IMR-90 (cell line): ENCODE results near the gene LINS1. TPM values are rescaled to one million over a fixed set of nuclear protein-coding genes. Genes with fewer than 3 reads are reported as not detected.

Experiments
- ATAC-seq: fragments of 200-7000 bp; cut with Tn5 transposase; 2 replicates; pipeline ENCODE4 v1.9.1; 2020; ENCODE audit warnings: low read depth, mild to moderate bottlenecking, moderate library complexity
- BruUV-seq: library from RNA; stranded (reverse); fragments of 400-500 nt; replicated peaks from 2 replicates; lab custom pipeline; 2021; lab: Mats Ljungman, UMichigan
- CTCF ChIA-PET: fragments of 300-600 bp; formaldehyde crosslinking; extraction: SDS; loops from one replicate; lab custom pipeline; 2021; ENCODE audit warnings: antibody characterized with exemption; lab: Yijun Ruan, JAX
- POLR2A ChIA-PET: fragments of 300-600 bp; sonication (Branson Sonifier 250); formaldehyde crosslinking; loops from one replicate; lab custom pipeline; 2022; ENCODE audit warnings: antibody characterized with exemption; ENCODE audit not compliant: unreplicated experiment; lab: Charles Lee
- DNase-seq: peaks from one replicate; pipeline ENCODE4 v3.0.0; 2013
- H2AFZ ChIP-seq: replicated peaks from 2 replicates; pipeline ENCODE3; 2013; ENCODE audit warnings: low read length, mild to moderate bottlenecking; ENCODE audit not compliant: poor library complexity
- H2AK5ac ChIP-seq: 2 replicates; pipeline ENCODE4 v1.6.1; 2013; ENCODE audit warnings: low read depth, low read length, inconsistent platforms
- H2AK9ac ChIP-seq: replicated peaks from 2 replicates; pipeline ENCODE3; 2013; ENCODE audit warnings: mild to moderate bottlenecking, low read depth, low read length, moderate library complexity; ENCODE audit not compliant: poor library complexity
- H2BK120ac ChIP-seq: 2 replicates; pipeline ENCODE4 v1.6.1; 2013; ENCODE audit warnings: low read depth, low read length, inconsistent platforms
- H2BK15ac ChIP-seq: 3 replicates; pipeline ENCODE4 v1.6.1; 2013; ENCODE audit warnings: low read depth, low read length, inconsistent platforms
- H2BK20ac ChIP-seq: 2 replicates; pipeline ENCODE4 v1.6.1; 2013; ENCODE audit warnings: low read depth, mild to moderate bottlenecking, inconsistent platforms, low read length, moderate library complexity
- H2BK5ac ChIP-seq: 2 replicates; pipeline ENCODE4 v1.6.1; 2013; ENCODE audit warnings: mild to moderate bottlenecking, low read depth, low read length, inconsistent platforms; ENCODE audit not compliant: poor library complexity, severe bottlenecking
- H3K14ac ChIP-seq: replicated peaks from 2 replicates; pipeline ENCODE4 v1.6.1; 2013; ENCODE audit warnings: low read depth, low read length, inconsistent platforms
- H3K18ac ChIP-seq: 2 replicates; pipeline ENCODE4 v1.6.1; 2013; ENCODE audit warnings: low read depth, low read length, control low read depth
- H3K23ac ChIP-seq: 2 replicates; pipeline ENCODE4 v1.6.1; 2013; ENCODE audit warnings: low read depth, low read length, inconsistent platforms
- H3K27ac ChIP-seq: 2 replicates; pipeline ENCODE4 v1.5.1; 2013; ENCODE audit warnings: mild to moderate bottlenecking, control low read depth, low read length; ENCODE audit not compliant: insufficient read depth
- H3K27me3 ChIP-seq: 2 replicates; pipeline ENCODE4 v1.6.1; 2013; ENCODE audit warnings: low read length; ENCODE audit not compliant: control insufficient read depth, insufficient read depth
- H3K36me3 ChIP-seq: 2 replicates; pipeline ENCODE4 v1.6.1; 2013; ENCODE audit warnings: low read length, mixed read lengths; ENCODE audit not compliant: control insufficient read depth, insufficient read depth
- H3K4ac ChIP-seq: 2 replicates; pipeline ENCODE4 v1.6.1; 2013; ENCODE audit warnings: low read depth, low read length, inconsistent platforms
- H3K4me1 ChIP-seq: 2 replicates; pipeline ENCODE4 v1.6.1; 2013; ENCODE audit warnings: low read length, mixed read lengths; ENCODE audit not compliant: control insufficient read depth, insufficient read depth
- H3K4me2 ChIP-seq: 2 replicates; pipeline ENCODE4 v1.6.1; 2013; ENCODE audit warnings: low read depth, mild to moderate bottlenecking, control low read depth, low read length, moderate library complexity
- H3K4me3 ChIP-seq: 2 replicates; pipeline ENCODE4 v1.5.1; 2013; ENCODE audit warnings: low read depth, mild to moderate bottlenecking, control low read depth, low read length, moderate library complexity; ENCODE audit not compliant: insufficient read depth
- H3K56ac ChIP-seq: 2 replicates; pipeline ENCODE4 v1.6.1; 2013; ENCODE audit warnings: low read length, inconsistent platforms; ENCODE audit not compliant: insufficient read depth; ENCODE audit errors: extremely low read depth
- H3K79me1 ChIP-seq, 2 experiments: 2 replicates each; pipeline ENCODE4 v1.6.1; 2013; ENCODE audit warnings: low read length in 2 of 2, inconsistent platforms in 1 of 2, low read depth in 1 of 2
- H3K9ac ChIP-seq: 2 replicates; pipeline ENCODE4 v1.6.1; 2013; ENCODE audit warnings: low read depth, low read length, control low read depth
- H3K9me1 ChIP-seq: 2 replicates; pipeline ENCODE4 v1.6.1; 2013; ENCODE audit warnings: low read length, inconsistent platforms; ENCODE audit not compliant: insufficient read depth
- H3K9me3 ChIP-seq: 2 replicates; pipeline ENCODE4 v1.6.1; 2013; ENCODE audit warnings: low read length; ENCODE audit not compliant: control insufficient read depth, insufficient read depth
- H4K20me1 ChIP-seq: 2 replicates; pipeline ENCODE4 v1.6.1; 2013; ENCODE audit warnings: low read length, inconsistent platforms; ENCODE audit not compliant: insufficient read depth
- H4K5ac ChIP-seq: 2 replicates; pipeline ENCODE4 v1.6.1; 2013; ENCODE audit warnings: mild to moderate bottlenecking, low read depth, low read length, control low read depth
- H4K8ac ChIP-seq, 2 experiments: 2 replicates each; pipeline ENCODE4 v1.6.1; 2013; ENCODE audit warnings: low read depth in 2 of 2, low read length in 2 of 2, control low read depth in 1 of 2, inconsistent platforms in 1 of 2
- H4K91ac ChIP-seq: 2 replicates; pipeline ENCODE4 v1.6.1; 2013; ENCODE audit warnings: low read depth, low read length, inconsistent platforms; ENCODE audit not compliant: insufficient read depth
- CEBPB ChIP-seq: IDR thresholded peaks from 2 replicates; pipeline ENCODE4 v1.6.1; 2012; ENCODE audit warnings: low read depth, low read length, improper control_type of control experiment
- FOS ChIP-seq: fragments of 150-350 bp; IDR thresholded peaks from 2 replicates; pipeline ENCODE4 v1.6.1; 2016; ENCODE audit warnings: low read depth, low read length
- MAZ ChIP-seq: IDR thresholded peaks from 2 replicates; pipeline ENCODE4 v1.6.1; 2012; ENCODE audit warnings: low read depth, mild to moderate bottlenecking, low read length, improper control_type of control experiment, moderate library complexity, borderline replicate concordance
- NFE2L2 ChIP-seq: fragments of 150-350 bp; IDR thresholded peaks from 2 replicates; pipeline ENCODE4 v1.6.1; 2016; ENCODE audit warnings: low read depth, mild to moderate bottlenecking, low read length
- RFX5 ChIP-seq: IDR thresholded peaks from 2 replicates; pipeline ENCODE4 v1.8.0; 2012; ENCODE audit warnings: low read depth, mild to moderate bottlenecking, low read length, moderate library complexity
- WGBS, 2 experiments: methylation state at CpG; one replicate each; pipeline versions ENCODE4 v1.1.5 to v1.1.7; 2013; ENCODE audit warnings: missing lambda C conversion rate in 2 of 2; ENCODE audit not compliant: insufficient read length in 1 of 2; ENCODE audit errors: extremely low coverage in 2 of 2; 5-methylcytosine and 5-hydroxymethylcytosine counted together
- dilution Hi-C: fragments of 300-500 bp; cut with HindIII; formaldehyde crosslinking; loops from one replicate; pipeline ENCODE4 v1.14.3; 2018; ENCODE audit warnings: low sequenced_read_pairs; ENCODE audit not compliant: unreplicated experiment
- in situ Hi-C: fragments of 300-500 bp; cut with MboI; formaldehyde crosslinking; loops from 3 replicates; pipeline ENCODE4 v1.14.3; 2019; ENCODE audit warnings: low sequenced_read_pairs, inconsistent platforms, mixed read lengths
- intact Hi-C: fragments of 100-400 bp; cut with micrococcal nuclease; formaldehyde crosslinking; loops from 2 replicates; pipeline ENCODE4 v1.10.0; 2022
- microRNA-seq, 2 experiments: library from miRNA; stranded (forward) in 1 of 2; unstranded in 1 of 2; fragments of 10-50 nt in 1 of 2; fragments of <30 nt in 1 of 2; gene quantifications in 1 of 2; microRNA quantifications in 1 of 2; one replicate each; pipeline versions ENCODE3 to v1.1.0; 2013 to 2020; ENCODE audit not compliant: insufficient read depth in 1 of 2, insufficient read length in 1 of 2, unreplicated experiment in 1 of 2
- polyA plus RNA-seq, 3 experiments: library from polyadenylated mRNA; depleted of rRNA; stranded (reverse); fragments of >200 nt; gene quantifications; 2 replicates each; pipeline ENCODE4 v1.2.3, GENCODE V29; 2012; ENCODE audit warnings: low replicate concordance in 1 of 3
- small RNA-seq, 5 experiments: library from RNA; depleted of rRNA; stranded (forward); fragments of <200 nt; gene quantifications; one replicate each; pipeline ENCODE3, GENCODE V24; 2012
- total RNA-seq: library from RNA; depleted of rRNA; stranded (reverse); fragments of >200 nt; gene quantifications from 2 replicates; pipeline ENCODE4 v1.2.3, GENCODE V29; 2012; rRNA removed
- TF ChIP-seq, protein P1 (sequence below): fragments of 150-350 bp; IDR thresholded peaks from 2 replicates; pipeline ENCODE4 v1.6.1; 2017; ENCODE audit warnings: mild to moderate bottlenecking, antibody characterized with exemption, low read length, low read depth

The LINS1 gene
- total and polyA plus RNA-seq, 2 of the 4 experiments (the other 2 are of a cell fraction), result 6.9 to 10.6 TPM

- Histone ChIP-seq H3K56ac (no peak overlapping the region), H3K4me2 (no peak overlapping the region), H2AK9ac (no peak overlapping the region), H2AFZ (no peak overlapping the region), H2AK5ac (no peak overlapping the region), H3K27ac (no peak overlapping the region), H4K91ac (no peak overlapping the region), H4K8ac (no peak overlapping the region), H2BK120ac (no peak overlapping the region), H3K27me3 (no peaks in the 10 kb centered on the region), H3K9ac (no peak overlapping the region), H2BK5ac (no peak overlapping the region), H3K4me1 (no peaks in the 10 kb centered on the region), H2BK15ac (no peak overlapping the region), H4K5ac (no peak overlapping the region), H3K79me1 (no peaks in the 10 kb centered on the region), H3K4me3 (no peak overlapping the region), H3K36me3 (no peaks in the 10 kb centered on the region), H3K14ac (no peak overlapping the region), H3K23ac (no peak overlapping the region), H3K18ac (no peak overlapping the region), H4K20me1 (no peaks in the 10 kb centered on the region), H3K9me3 (no peaks in the 10 kb centered on the region), H2BK20ac (no peak overlapping the region), H3K4ac (no peak overlapping the region), H3K9me1 (no peaks in the 10 kb centered on the region)
- ChIA-PET CTCF (no interaction called here), POLR2A (no interaction called here)
- DNase-seq (no peak), ATAC-seq (no peak)
- intact Hi-C loops, result no loop called here
- no CpG with 5 or more reads among the region's 3 CpGs for WGBS, 2 experiments
- BruUV-seq, result no TSS peak
- in situ Hi-C loops, result no loop called here
- dilution Hi-C loops, result no loop called here
- no peak for TF ChIP-seq MAZ
- TF ChIP-seq, protein P1, sequence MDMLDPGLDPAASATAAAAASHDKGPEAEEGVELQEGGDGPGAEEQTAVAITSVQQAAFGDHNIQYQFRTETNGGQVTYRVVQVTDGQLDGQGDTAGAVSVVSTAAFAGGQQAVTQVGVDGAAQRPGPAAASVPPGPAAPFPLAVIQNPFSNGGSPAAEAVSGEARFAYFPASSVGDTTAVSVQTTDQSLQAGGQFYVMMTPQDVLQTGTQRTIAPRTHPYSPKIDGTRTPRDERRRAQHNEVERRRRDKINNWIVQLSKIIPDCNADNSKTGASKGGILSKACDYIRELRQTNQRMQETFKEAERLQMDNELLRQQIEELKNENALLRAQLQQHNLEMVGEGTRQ, result no peak
- no peak for TF ChIP-seq RFX5
- no peak for TF ChIP-seq FOS
- no peak for TF ChIP-seq NFE2L2
- no peak for TF ChIP-seq CEBPB
Observed at GRCh38 chr15:100517846-100518245, 84.1 kb downstream of the LINS1 start.

Small RNAs within 50 kb of the gene (microRNA-seq; reads per million reads assigned to microRNA genes)
- gene RF00019 (ENCODE audit: insufficient read depth, insufficient read length), result not detected
- not detected for gene RNU6-181P (ENCODE audit: insufficient read depth, insufficient read length)
- gene RNU6-322P (ENCODE audit: insufficient read depth, insufficient read length), result not detected

Small RNAs within 50 kb of the gene (small RNA-seq; reads per million reads assigned to genes)
- 0 reads per million in 5 experiments for gene RF00019
- gene RNU6-181P, result 0 to 1.2 (median 0) reads per million in 5 experiments
- 0 reads per million in 5 experiments for gene RNU6-322P

Other genes with a start within 250 kb of the LINS1 start
- gene CERS3, start 73.2 kb downstream of the LINS1 start, total RNA-seq, result not detected in 2 replicates
- not detected in 2 replicates for gene CERS3, start 73.2 kb downstream of the LINS1 start, polyA plus RNA-seq (2012; rRNA removed)
- gene ASB7, start 405 bp upstream of the LINS1 start, total RNA-seq, result 15.8 and 16.7 TPM in 2 replicates
- gene ASB7, start 405 bp upstream of the LINS1 start, polyA plus RNA-seq (2012; rRNA removed), result 6.6 and 7.7 TPM in 2 replicates